A549 treated with AZD9567 at 1 μM for 4 hours (cell line): ENCODE data around the gene TMEM59L. TPM values are rescaled to one million over a fixed set of nuclear protein-coding genes. Genes with fewer than 3 reads are reported as not detected.

Source experiments
- total RNA-seq: library from RNA; stranded (reverse); fragments of 200-300 nt; extraction: Qiagen RNA extraction; gene quantifications from 5 replicates; pipeline ENCODE4 v1.2.3, GENCODE V29; 2022; ENCODE audit not compliant: insufficient read depth

Gene TMEM59L
- 5.7 to 15.3 TPM (median 5.8 TPM) in 5 replicates for total RNA-seq

GRCh38 chr19:18612772-18613588 lies at the start of gene TMEM59L:
Gene TMEM59L, plus strand, starts transcription at chr19:18612870. Its CDS starts 89 bp downstream, at chr19:18612959.

GRCh38 chr19:18571564-18572344 lies 40.9 kb upstream of the TMEM59L start, which contains the start of gene UBA52:
Gene UBA52, plus strand, starts transcription at chr19:18571857. Its CDS starts 1,444 bp downstream, at chr19:18573301.

GRCh38 chr19:18588611-18589379 lies 23.9 kb upstream of the TMEM59L start, which contains the start of gene REX1BD:
Gene REX1BD, plus strand, starts transcription at chr19:18588798. Its CDS starts 4 bp downstream, at chr19:18588802.

DNA sequence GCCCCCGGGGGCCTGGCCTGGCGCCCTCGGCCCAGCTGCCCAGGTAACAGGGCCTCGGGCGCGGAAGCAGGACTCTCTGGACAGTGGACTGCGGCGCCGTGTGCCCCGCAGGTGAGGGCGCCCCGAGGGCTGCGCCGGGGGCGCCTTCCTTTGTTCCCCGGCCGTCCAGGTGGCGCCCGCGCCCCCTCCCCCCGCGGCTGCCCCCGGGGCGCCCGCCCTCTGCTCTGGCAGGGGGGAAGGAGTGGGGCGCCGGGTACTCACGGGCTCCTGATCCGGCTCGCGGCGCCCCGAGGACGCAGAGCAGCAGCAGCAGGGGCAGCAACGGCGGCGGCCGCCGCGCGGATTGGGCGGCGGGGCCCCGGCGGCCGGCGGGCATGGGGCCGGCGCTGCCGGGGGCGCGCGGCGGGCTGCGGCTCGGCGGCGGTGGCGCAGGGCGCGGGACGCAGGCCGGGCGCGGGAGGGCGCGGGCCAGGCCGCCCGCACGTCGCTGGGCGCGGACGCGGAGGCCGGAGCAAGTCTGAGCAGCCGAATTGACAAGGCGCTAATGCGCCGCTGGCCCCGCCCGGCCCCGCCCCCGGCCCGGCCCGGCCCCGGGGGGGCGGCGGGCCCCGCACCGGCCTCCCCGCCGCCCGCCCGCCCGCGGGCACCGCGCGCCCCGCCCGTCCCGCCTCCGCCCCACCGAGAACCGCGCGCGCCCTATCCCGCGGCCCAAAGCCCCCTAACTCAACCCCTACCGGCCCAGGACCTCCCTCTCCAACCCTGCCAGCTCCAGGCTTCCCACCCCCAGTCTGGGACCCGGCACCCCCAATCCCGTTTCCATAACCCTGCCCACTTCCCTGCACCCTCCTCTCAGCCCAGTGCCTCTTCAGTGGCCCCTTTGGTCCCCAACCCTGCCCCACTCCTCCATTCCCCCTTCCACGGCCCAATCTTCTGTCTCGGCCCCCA lies 6.1 kb upstream of the TMEM59L start, which contains the start of gene CRLF1:
CRLF1 (minus strand) TSS at position 519 of the 945 bp plus-strand sequence; CDS start at position 376, 143 bp downstream.

DNA sequence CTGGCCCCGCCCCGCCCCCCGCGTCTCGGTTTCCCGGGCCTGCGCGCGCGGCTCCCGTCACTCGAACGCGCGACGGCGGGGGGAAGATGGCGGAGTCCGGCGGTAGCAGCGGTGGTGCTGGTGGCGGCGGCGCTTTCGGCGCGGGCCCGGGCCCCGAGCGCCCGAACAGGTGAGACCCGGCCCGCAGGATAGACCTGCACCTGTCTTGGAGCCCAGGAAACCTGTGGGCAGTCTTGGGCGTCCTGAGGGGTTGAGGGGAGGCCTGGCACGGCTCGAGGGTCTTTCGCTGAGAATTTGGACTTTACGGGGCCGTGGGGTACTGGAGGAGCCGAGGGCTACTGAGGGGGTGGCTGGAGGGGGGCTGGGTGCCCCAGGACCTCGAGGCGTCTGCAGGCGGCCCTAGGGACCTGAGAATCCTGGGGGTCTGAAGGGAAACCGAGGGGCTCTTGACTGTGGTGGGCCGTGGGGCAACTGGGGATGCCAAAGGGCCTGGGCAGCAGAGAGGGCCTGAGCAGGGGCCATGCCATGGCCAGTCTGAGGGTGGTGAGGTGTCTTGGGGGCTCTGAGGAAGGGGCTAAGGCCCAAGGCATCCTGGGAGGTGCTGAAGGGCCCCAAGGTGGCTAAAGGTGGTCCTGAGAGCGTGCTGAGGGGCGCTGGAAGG lies 24.4 kb downstream of the TMEM59L start, which contains the start of gene KLHL26:
KLHL26 (plus strand) TSS at position 60 of the 661 bp plus-strand sequence; CDS start at position 87, 27 bp downstream.

Other genes with a start within 250 kb of the TMEM59L start
- gene GDF15, start 226.7 kb upstream of the TMEM59L start, total RNA-seq: 17.5 to 29.7 TPM (median 21.4 TPM) in 5 replicates
- gene LRRC25, start 215.2 kb upstream of the TMEM59L start, total RNA-seq: 0.03 TPM in 1 of 5 replicates, not detected in the others
- 46.0 to 50.4 TPM (median 49.2 TPM) in 5 replicates for gene SSBP4, start 193.5 kb upstream of the TMEM59L start, total RNA-seq
- gene ISYNA1, start 174.7 kb upstream of the TMEM59L start, total RNA-seq: 26.9 to 45.1 TPM (median 44.5 TPM) in 5 replicates
- gene ELL, start 90.8 kb upstream of the TMEM59L start, total RNA-seq: 3.5 to 5.9 TPM (median 5.2 TPM) in 5 replicates
- 110 to 150 TPM (median 146 TPM) in 5 replicates for gene FKBP8, start 69.3 kb upstream of the TMEM59L start, total RNA-seq
- 89.9 to 108 TPM (median 98.8 TPM) in 5 replicates for gene KXD1, start 55.0 kb upstream of the TMEM59L start, total RNA-seq
- 1,038 to 1,235 TPM (median 1,207 TPM) in 5 replicates for gene UBA52, start 41.0 kb upstream of the TMEM59L start, total RNA-seq
- 20.8 to 63.5 TPM (median 56.7 TPM) in 5 replicates for gene REX1BD, start 24.1 kb upstream of the TMEM59L start, total RNA-seq
- gene CRLF1, start 6.1 kb upstream of the TMEM59L start, total RNA-seq: 1.9 to 7.8 TPM (median 7.0 TPM) in 5 replicates
- 3.6 to 4.6 TPM (median 4.0 TPM) in 5 replicates for gene KLHL26, start 24.2 kb downstream of the TMEM59L start, total RNA-seq
- gene CRTC1, start 70.8 kb downstream of the TMEM59L start, total RNA-seq: 3.4 to 4.9 TPM (median 4.4 TPM) in 5 replicates
- gene COMP, start 178.4 kb downstream of the TMEM59L start, total RNA-seq: 0.11 to 0.15 TPM (median 0.13 TPM) in 4 of 5 replicates, not detected in the other
- gene UPF1, start 219.1 kb downstream of the TMEM59L start, total RNA-seq: 34.4 to 44.3 TPM (median 42.9 TPM) in 5 replicates